ENCODE measurements around the gene CNTNAP5. TPM values are rescaled to one million over a fixed set of nuclear protein-coding genes. Genes with fewer than 3 reads are reported as not detected.

The CNTNAP5 gene
- total RNA-seq, 1 donor from 2014 or later, result 22.0 TPM

DNA sequence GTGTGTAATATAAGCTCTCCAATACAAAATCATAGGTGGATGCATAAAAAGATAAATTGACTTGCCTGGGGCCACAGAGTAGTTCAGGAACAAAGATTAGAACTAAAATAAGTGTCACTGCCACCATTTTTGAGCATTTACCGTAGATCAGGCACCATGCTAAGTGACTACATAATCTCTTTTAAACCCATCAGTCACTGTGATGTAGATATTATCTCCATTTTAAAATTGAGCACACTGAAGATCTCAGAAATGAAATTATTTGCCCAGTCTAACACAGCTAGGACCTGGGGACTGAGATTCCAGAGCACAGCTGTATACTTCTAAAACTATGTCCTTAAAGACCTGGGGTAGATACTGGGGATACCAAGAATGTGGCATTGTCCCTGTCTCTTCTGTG lies 737.3 kb downstream of the CNTNAP5 start:
- H3K27ac Mint-ChIP-seq (ENCODE audit: unreplicated experiment), result no peak overlapping the region
- H3K36me3 Mint-ChIP-seq (ENCODE audit: unreplicated experiment), result no peaks in the 10 kb centered on the region
- H3K9me3 Mint-ChIP-seq (ENCODE audit: unreplicated experiment), result no peaks in the 10 kb centered on the region
- no peaks in the 10 kb centered on the region for H3K27me3 Mint-ChIP-seq (ENCODE audit: unreplicated experiment)
- no peak overlapping the region for H3K4me3 Mint-ChIP-seq (ENCODE audit: unreplicated experiment)
- peaks cover 2% of the 10 kb centered on the region for H3K4me1 Mint-ChIP-seq (ENCODE audit: low read depth, unreplicated experiment)
- DNase-seq, result no peak
- TF ChIP-seq, protein P1, sequence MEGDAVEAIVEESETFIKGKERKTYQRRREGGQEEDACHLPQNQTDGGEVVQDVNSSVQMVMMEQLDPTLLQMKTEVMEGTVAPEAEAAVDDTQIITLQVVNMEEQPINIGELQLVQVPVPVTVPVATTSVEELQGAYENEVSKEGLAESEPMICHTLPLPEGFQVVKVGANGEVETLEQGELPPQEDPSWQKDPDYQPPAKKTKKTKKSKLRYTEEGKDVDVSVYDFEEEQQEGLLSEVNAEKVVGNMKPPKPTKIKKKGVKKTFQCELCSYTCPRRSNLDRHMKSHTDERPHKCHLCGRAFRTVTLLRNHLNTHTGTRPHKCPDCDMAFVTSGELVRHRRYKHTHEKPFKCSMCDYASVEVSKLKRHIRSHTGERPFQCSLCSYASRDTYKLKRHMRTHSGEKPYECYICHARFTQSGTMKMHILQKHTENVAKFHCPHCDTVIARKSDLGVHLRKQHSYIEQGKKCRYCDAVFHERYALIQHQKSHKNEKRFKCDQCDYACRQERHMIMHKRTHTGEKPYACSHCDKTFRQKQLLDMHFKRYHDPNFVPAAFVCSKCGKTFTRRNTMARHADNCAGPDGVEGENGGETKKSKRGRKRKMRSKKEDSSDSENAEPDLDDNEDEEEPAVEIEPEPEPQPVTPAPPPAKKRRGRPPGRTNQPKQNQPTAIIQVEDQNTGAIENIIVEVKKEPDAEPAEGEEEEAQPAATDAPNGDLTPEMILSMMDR (IDR thresholded peaks at IDR 0.05; ENCODE audit: partially characterized antibody, unreplicated experiment), result no peak

DNA sequence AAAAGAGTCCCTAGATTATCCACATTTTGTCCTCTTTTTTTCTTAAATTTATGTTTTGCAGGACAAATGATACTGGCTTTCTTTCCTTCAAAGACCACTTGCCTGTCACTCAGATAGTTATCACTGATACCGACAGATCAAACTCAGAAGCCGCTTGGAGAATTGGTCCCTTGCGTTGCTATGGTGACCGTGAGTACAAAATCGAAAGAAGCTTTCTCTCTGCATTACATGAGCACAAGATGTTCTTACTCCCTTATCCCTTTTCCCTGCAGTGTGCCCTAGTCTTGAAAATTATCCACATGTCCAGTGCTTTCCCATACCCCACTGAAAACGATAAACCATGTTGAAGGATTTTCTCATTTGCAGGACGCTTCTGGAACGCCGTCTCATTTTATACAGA lies 738.5 kb downstream of the CNTNAP5 start:
- Mint-ChIP-seq H3K4me3 (ENCODE audit: unreplicated experiment) (no peak overlapping the region), H3K27me3 (ENCODE audit: unreplicated experiment) (no peaks in the 10 kb centered on the region), H3K36me3 (ENCODE audit: unreplicated experiment) (no peaks in the 10 kb centered on the region), H3K9me3 (ENCODE audit: unreplicated experiment) (no peaks in the 10 kb centered on the region), H3K4me1 (ENCODE audit: low read depth, unreplicated experiment) (peaks cover 2% of the 10 kb centered on the region), H3K27ac (ENCODE audit: unreplicated experiment) (no peak overlapping the region)
- TF ChIP-seq, protein P1 (IDR thresholded peaks at IDR 0.05; ENCODE audit: partially characterized antibody, unreplicated experiment), result no peak
- DNase-seq, result no peak

DNA sequence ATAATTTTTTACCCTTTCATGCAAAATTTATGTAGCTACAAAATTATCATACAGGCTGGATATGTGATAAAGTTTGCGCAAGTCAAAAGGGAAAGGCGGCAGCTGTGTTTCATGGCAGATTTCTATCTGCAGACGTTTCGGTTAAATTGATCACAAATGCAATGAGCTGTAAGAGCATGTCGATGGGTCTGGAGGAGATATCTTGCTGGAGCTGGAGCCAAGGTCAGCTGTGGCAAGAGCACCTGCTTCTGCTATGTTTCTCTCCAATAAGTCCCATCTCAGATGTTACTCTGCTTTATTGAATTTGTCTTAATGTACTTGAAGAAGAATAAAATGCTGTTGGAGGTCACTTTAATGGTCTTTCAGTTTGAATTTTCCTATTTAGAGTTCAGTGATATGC lies 749.7 kb downstream of the CNTNAP5 start:
- no peak overlapping the region for H3K4me3 Mint-ChIP-seq (ENCODE audit: unreplicated experiment)
- peaks cover 3% of the 10 kb centered on the region for H3K9me3 Mint-ChIP-seq (ENCODE audit: unreplicated experiment)
- no peak overlapping the region for H3K27ac Mint-ChIP-seq (ENCODE audit: unreplicated experiment)
- H3K36me3 Mint-ChIP-seq (ENCODE audit: unreplicated experiment), result no peaks in the 10 kb centered on the region
- peaks cover 16% of the 10 kb centered on the region for H3K4me1 Mint-ChIP-seq (ENCODE audit: low read depth, unreplicated experiment)
- peaks cover 4% of the 10 kb centered on the region for H3K27me3 Mint-ChIP-seq (ENCODE audit: unreplicated experiment)
- TF ChIP-seq, protein P1 (IDR thresholded peaks at IDR 0.05; ENCODE audit: partially characterized antibody, unreplicated experiment), result no peak
- no peak for DNase-seq

DNA sequence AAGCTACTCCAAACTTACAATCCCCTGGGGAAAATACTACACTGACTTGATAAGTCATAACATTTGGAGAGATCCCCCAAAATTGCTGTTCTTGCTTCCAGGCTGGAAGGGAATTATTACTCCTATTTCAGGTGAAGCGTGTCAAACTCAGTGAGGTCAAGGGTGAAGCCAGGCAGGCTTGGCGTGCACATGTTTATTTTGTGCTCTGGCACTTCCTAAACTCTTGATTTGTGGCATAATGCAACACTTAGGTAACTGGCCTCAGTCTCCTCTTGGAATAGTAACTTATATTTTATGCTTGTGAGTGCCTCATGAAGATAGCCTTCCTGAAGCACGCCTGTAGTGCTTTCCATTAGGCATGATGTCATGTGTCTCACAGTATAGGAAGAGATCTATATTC lies 751.2 kb downstream of the CNTNAP5 start:
- no peak for DNase-seq
- no peak overlapping the region for H3K27ac Mint-ChIP-seq (ENCODE audit: unreplicated experiment)
- H3K36me3 Mint-ChIP-seq (ENCODE audit: unreplicated experiment), result no peaks in the 10 kb centered on the region
- peaks cover 4% of the 10 kb centered on the region for H3K27me3 Mint-ChIP-seq (ENCODE audit: unreplicated experiment)
- H3K4me3 Mint-ChIP-seq (ENCODE audit: unreplicated experiment), result no peak overlapping the region
- peaks cover 10% of the 10 kb centered on the region for H3K4me1 Mint-ChIP-seq (ENCODE audit: low read depth, unreplicated experiment)
- TF ChIP-seq, protein P1 (IDR thresholded peaks at IDR 0.05; ENCODE audit: partially characterized antibody, unreplicated experiment), result no peak
- H3K9me3 Mint-ChIP-seq (ENCODE audit: unreplicated experiment), result peaks cover 3% of the 10 kb centered on the region

DNA sequence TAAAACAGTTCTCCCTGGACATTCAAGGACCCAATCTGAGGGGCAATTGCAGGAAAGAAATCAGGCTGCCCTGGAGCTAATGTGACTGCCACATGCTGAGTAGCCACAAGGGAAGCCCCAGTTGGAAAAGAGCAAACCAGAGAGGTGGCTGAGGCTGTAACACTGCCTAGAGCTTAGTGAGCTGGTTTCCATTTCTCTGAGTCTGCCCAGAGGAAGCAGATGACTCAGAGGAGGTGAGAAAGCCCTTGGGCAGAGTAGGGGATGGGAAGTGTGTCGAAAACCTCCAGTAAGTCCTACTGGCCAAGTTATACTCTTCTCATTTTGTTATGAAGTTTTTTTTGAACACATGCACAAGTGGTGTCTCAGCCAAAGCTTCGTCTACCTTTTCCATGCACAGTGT lies 753.0 kb downstream of the CNTNAP5 start:
- no peaks in the 10 kb centered on the region for H3K9me3 Mint-ChIP-seq (ENCODE audit: unreplicated experiment)
- no peak overlapping the region for H3K4me3 Mint-ChIP-seq (ENCODE audit: unreplicated experiment)
- no peak for DNase-seq

More for the DNA sequence above, 753.0 kb downstream of the CNTNAP5 start:
- TF ChIP-seq, protein P1 (IDR thresholded peaks at IDR 0.05; ENCODE audit: partially characterized antibody, unreplicated experiment), result no peak
- H3K27ac Mint-ChIP-seq (ENCODE audit: unreplicated experiment), result no peak overlapping the region
- H3K36me3 Mint-ChIP-seq (ENCODE audit: unreplicated experiment), result no peaks in the 10 kb centered on the region
- peaks cover 10% of the 10 kb centered on the region for H3K4me1 Mint-ChIP-seq (ENCODE audit: low read depth, unreplicated experiment)
- H3K27me3 Mint-ChIP-seq (ENCODE audit: unreplicated experiment), result no peaks in the 10 kb centered on the region
